ENCODE data around the gene VAV3.

The VAV3 gene

DNA sequence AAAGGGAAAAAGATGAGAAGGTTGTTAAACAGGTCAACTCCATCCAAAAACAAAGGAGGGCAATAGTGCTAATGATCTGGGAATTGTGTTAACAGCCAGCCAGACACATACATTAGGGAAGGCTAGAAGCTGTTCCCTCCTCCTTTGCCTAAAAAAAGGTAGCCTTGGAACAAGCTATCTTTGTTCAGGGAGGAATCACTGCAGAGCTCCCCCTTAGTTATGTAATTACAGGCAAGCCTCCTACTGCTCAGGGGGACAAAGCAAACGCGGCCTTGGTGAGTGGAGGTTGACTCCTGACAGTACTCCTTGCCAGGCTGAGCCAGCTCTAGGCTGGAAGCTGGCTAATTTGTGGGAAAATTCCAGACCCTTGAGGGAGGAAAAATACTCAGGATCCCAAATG lies 97.6 kb downstream of the VAV3 start:
- TF ChIP-seq, protein P1, sequence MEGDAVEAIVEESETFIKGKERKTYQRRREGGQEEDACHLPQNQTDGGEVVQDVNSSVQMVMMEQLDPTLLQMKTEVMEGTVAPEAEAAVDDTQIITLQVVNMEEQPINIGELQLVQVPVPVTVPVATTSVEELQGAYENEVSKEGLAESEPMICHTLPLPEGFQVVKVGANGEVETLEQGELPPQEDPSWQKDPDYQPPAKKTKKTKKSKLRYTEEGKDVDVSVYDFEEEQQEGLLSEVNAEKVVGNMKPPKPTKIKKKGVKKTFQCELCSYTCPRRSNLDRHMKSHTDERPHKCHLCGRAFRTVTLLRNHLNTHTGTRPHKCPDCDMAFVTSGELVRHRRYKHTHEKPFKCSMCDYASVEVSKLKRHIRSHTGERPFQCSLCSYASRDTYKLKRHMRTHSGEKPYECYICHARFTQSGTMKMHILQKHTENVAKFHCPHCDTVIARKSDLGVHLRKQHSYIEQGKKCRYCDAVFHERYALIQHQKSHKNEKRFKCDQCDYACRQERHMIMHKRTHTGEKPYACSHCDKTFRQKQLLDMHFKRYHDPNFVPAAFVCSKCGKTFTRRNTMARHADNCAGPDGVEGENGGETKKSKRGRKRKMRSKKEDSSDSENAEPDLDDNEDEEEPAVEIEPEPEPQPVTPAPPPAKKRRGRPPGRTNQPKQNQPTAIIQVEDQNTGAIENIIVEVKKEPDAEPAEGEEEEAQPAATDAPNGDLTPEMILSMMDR (IDR thresholded peaks at IDR 0.05; ENCODE audit: insufficient read depth, low read length, missing control alignments) = no peak
- POLR2A ChIA-PET = no interaction called here
- CTCF ChIA-PET = no interaction called here

DNA sequence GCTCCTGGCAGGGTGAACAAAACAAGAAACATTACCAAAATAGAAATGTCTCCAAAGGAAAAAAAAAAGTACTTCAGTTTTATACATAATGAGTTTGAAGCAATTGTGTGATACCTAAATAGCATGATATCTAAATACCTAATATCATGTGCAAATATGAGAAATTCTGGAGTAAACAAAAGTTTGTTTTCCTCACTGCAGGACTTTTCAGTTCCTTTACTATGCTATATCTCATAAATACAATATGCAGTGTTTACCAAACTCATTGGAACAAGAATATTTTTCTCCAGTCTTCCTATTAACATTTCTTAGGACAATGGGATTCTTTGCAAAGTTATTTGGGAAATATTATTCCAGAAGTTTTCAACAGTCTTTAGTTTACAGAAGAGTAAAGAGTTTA lies 98.1 kb downstream of the VAV3 start:
- ChIA-PET POLR2A (no interaction called here), CTCF (no interaction called here)
- DNase-seq (ENCODE audit: low read depth, low spot score) = no peak
- H3K4me3 ChIP-seq (ENCODE audit: low read depth, low read length) = no peak overlapping the region
- TF ChIP-seq, protein P1 (IDR thresholded peaks at IDR 0.05; ENCODE audit: insufficient read depth, low read length, missing control alignments) = no peak

More for the DNA sequence above, 97.6 kb downstream of the VAV3 start:
- DNase-seq (ENCODE audit: low read depth, low spot score) = no peak
- H3K4me3 ChIP-seq (ENCODE audit: low read depth, low read length) = no peak overlapping the region

DNA sequence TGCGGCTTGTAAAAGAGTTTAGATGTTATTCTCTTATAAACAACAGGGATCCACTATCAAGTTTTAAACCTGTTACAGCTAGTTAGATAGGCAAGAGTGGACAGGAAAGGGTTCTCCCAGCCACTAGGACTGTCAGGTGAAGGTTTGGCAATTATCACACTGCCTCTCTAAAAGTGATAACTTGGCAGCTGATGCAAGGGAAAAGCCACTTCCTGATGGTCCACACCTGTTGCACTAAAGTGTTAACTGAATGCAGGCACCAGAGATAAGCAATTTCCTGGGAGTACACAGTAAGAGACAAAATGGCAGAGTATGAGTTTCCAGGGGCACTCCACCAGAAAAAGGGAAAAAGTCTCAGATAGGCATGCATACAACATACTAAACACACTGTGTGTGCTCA lies 99.4 kb downstream of the VAV3 start:
- POLR2A ChIA-PET = no interaction called here
- CTCF ChIA-PET = no interaction called here
- TF ChIP-seq, protein P1 (IDR thresholded peaks at IDR 0.05; ENCODE audit: insufficient read depth, low read length, missing control alignments) = no peak
- DNase-seq (ENCODE audit: low read depth, low spot score) = no peak
- no peak overlapping the region for H3K4me3 ChIP-seq (ENCODE audit: low read depth, low read length)

DNA sequence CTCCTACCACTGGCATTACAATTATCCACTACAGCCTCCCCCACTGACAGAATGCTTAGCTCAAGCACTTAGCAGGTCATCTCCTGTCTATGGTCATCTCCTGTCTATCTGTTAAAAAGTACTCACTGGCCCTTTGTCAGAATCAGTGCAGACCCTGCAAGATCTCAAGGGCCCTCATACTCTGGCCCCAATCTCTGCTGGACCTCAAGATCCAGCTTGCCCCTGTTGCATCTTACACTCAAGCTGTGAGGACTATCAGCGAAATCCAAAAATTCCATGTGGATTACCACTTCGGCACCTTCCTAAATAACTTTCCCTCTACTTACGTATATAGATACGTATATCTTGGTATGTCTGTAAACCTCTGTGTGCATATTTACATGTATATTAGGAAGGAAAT lies 101.6 kb downstream of the VAV3 start:
- no peak overlapping the region for H3K4me3 ChIP-seq (ENCODE audit: low read depth, low read length)
- TF ChIP-seq, protein P1 (IDR thresholded peaks at IDR 0.05; ENCODE audit: insufficient read depth, low read length, missing control alignments) = no peak
- ChIA-PET CTCF (no interaction called here), POLR2A (no interaction called here)
- DNase-seq (ENCODE audit: low read depth, low spot score) = no peak

DNA sequence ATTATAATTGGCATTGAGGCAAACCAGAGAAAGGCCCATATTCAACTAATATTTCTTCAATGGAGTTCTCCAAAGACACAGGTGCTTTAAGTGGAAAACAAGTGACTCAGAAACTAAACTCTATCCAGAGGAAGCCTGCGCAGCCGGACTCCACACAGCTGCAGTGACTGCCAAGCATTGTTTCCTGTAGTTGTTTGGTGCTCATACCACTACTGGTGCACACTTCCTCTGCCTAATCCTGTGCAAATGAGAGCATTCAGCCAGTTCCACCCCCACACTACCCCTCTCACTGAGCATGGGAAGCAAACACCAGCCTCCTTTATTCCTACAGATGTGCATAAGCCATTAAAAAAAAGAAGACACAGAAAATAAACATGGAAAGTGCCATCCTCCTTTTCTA lies 102.9 kb downstream of the VAV3 start:
- H3K4me3 ChIP-seq (ENCODE audit: low read depth, low read length) = no peak overlapping the region
- POLR2A ChIA-PET = no interaction called here
- CTCF ChIA-PET = no interaction called here
- DNase-seq (ENCODE audit: low read depth, low spot score) = no peak
- TF ChIP-seq, protein P1 (IDR thresholded peaks at IDR 0.05; ENCODE audit: insufficient read depth, low read length, missing control alignments) = no peak

DNA sequence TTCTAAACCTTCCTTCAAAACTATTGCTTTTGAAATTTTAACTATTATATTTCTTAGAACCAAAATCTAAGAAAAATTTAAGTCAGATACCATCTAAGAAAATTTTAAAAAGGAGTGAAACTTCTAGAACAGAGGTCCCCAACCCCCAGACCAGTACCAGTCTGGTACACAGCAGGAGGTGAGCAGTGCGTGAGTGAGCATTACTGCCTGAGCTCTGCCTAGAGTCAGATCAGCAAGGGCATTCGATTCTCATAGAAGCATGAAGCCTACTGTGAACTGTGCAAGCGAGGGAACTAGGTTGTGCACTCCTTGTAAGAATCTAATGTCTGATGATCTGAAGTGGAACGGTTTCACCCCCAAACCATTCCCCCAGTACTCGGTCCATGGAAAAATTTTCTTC lies 106.7 kb downstream of the VAV3 start:
- no peak for DNase-seq (ENCODE audit: low read depth, low spot score)
- POLR2A ChIA-PET = no interaction called here
- TF ChIP-seq, protein P1 (IDR thresholded peaks at IDR 0.05; ENCODE audit: insufficient read depth, low read length, missing control alignments) = no peak

More for the DNA sequence above, 106.7 kb downstream of the VAV3 start:
- CTCF ChIA-PET = interaction anchor here (1.2 kb wide), 1 partner anchor 76 kb away, joined by 3 read pairs; no protein-coding TSS in a partner anchor
- H3K4me3 ChIP-seq (ENCODE audit: low read depth, low read length) = no peak overlapping the region

Data from AG04449 (cell line).